DOHH2 (cell line): ENCODE data around the gene PLAA.

Source experiments
- H3F3A ChIP-seq: fragments of 200-600 bp; sonication (generic), shearing (Covaris generic); 2 replicates; pipeline ENCODE4 v1.6.0; 2016; ENCODE audit warnings: antibody characterized with exemption, mild to moderate bottlenecking; ENCODE audit not compliant: control insufficient read depth, insufficient read depth
- H3K27ac ChIP-seq: fragments of 200-600 bp; sonication (generic); 2 replicates; pipeline ENCODE4 v1.5.1; 2014; ENCODE audit warnings: low read depth, mild to moderate bottlenecking, low read length, moderate library complexity
- H3K27me3 ChIP-seq: fragments of 200-600 bp; sonication (generic); 2 replicates; pipeline ENCODE4 v1.6.1; 2014; ENCODE audit warnings: mild to moderate bottlenecking, low read length, mixed read lengths; ENCODE audit not compliant: control insufficient read depth
- H3K36me3 ChIP-seq: fragments of 200-600 bp; sonication (generic); 2 replicates; pipeline ENCODE4 v1.6.1; 2014; ENCODE audit warnings: mild to moderate bottlenecking, low read length, moderate library complexity, mixed read lengths; ENCODE audit not compliant: control insufficient read depth
- H3K4me1 ChIP-seq: fragments of 200-600 bp; sonication (generic); 2 replicates; pipeline ENCODE4 v1.6.1; 2014; ENCODE audit warnings: mild to moderate bottlenecking, low read length, mixed read lengths; ENCODE audit not compliant: control insufficient read depth
- H3K4me2 ChIP-seq: fragments of 200-600 bp; sonication (generic); 2 replicates; pipeline ENCODE4 v1.6.0; 2014; ENCODE audit warnings: mild to moderate bottlenecking, low read length, moderate library complexity
- H3K4me3 ChIP-seq: fragments of 200-600 bp; sonication (generic); 2 replicates; pipeline ENCODE4 v1.5.1; 2014; ENCODE audit warnings: mild to moderate bottlenecking, low read length, mixed read lengths
- H3K79me2 ChIP-seq: fragments of 200-600 bp; sonication (generic); 2 replicates; pipeline ENCODE4 v1.6.1; 2014; ENCODE audit warnings: mild to moderate bottlenecking, low read length, mixed read lengths; ENCODE audit not compliant: control insufficient read depth
- H3K9me2 ChIP-seq: fragments of 200-600 bp; sonication (generic); replicated peaks from 2 replicates; pipeline ENCODE4 v1.6.1; 2014; ENCODE audit warnings: mild to moderate bottlenecking, low read length, mixed read lengths; ENCODE audit not compliant: control insufficient read depth
- H3K9me3 ChIP-seq: fragments of 200-600 bp; sonication (generic); 2 replicates; pipeline ENCODE4 v1.6.1; 2014; ENCODE audit warnings: antibody characterized with exemption, low read length, mixed read lengths; ENCODE audit not compliant: control insufficient read depth, insufficient read depth
- H4K20me1 ChIP-seq: fragments of 200-600 bp; sonication (generic); 2 replicates; pipeline ENCODE4 v1.6.0; 2014; ENCODE audit warnings: low read depth, mild to moderate bottlenecking, antibody characterized with exemption, low read length, moderate library complexity; ENCODE audit not compliant: control insufficient read depth, insufficient read depth
- EZH2phosphoT487 ChIP-seq: fragments of 200-600 bp; sonication (generic); IDR thresholded peaks from 2 replicates; pipeline ENCODE4 v1.6.1; 2017; ENCODE audit warnings: borderline replicate concordance, mild to moderate bottlenecking, antibody characterized with exemption, low read length, moderate library complexity, mixed read lengths
- TF ChIP-seq, protein P1 (sequence below): fragments of 200-600 bp; sonication (generic); IDR thresholded peaks from one replicate; pipeline ENCODE4 v1.5.1; 2014; ENCODE audit warnings: antibody characterized with exemption, mild to moderate bottlenecking, low read depth, low read length; ENCODE audit not compliant: poor library complexity, severe bottlenecking

PLAA gene

GRCh38 chr9:26946753-26947727 is at the start of gene PLAA:
Gene PLAA, minus strand, starts transcription at chr9:26947242. Its CDS starts 197 bp downstream, at chr9:26947045.
- H3K4me2 ChIP-seq = peak within 1 kb of the TSS; percentile 94
- H3K36me3 ChIP-seq = peaks cover 18% of the 10 kb centered on the region
- no peaks in the 10 kb centered on the region for H3K9me3 ChIP-seq
- H3K79me2 ChIP-seq = peaks cover 54% of the 10 kb centered on the region
- H3K9me2 ChIP-seq = no peaks in the 10 kb centered on the region
- no peaks in the 10 kb centered on the region for H3K27me3 ChIP-seq
- peak within 1 kb of the TSS; percentile 65 for H3K27ac ChIP-seq
- TF ChIP-seq, protein P1, sequence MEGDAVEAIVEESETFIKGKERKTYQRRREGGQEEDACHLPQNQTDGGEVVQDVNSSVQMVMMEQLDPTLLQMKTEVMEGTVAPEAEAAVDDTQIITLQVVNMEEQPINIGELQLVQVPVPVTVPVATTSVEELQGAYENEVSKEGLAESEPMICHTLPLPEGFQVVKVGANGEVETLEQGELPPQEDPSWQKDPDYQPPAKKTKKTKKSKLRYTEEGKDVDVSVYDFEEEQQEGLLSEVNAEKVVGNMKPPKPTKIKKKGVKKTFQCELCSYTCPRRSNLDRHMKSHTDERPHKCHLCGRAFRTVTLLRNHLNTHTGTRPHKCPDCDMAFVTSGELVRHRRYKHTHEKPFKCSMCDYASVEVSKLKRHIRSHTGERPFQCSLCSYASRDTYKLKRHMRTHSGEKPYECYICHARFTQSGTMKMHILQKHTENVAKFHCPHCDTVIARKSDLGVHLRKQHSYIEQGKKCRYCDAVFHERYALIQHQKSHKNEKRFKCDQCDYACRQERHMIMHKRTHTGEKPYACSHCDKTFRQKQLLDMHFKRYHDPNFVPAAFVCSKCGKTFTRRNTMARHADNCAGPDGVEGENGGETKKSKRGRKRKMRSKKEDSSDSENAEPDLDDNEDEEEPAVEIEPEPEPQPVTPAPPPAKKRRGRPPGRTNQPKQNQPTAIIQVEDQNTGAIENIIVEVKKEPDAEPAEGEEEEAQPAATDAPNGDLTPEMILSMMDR = peak; percentile 19
- TF ChIP-seq EZH2phosphoT487 = no peak
- H3F3A ChIP-seq = 0 out of 2 replicates have a peak, but pooled peaks cover 3% of the 10 kb centered on the region
- H4K20me1 ChIP-seq = no peaks in the 10 kb centered on the region; the same call in 1 of the 2 replicates
- peaks cover 21% of the 10 kb centered on the region for H3K4me1 ChIP-seq
- peak within 1 kb of the TSS; percentile 91 for H3K4me3 ChIP-seq

DNA sequence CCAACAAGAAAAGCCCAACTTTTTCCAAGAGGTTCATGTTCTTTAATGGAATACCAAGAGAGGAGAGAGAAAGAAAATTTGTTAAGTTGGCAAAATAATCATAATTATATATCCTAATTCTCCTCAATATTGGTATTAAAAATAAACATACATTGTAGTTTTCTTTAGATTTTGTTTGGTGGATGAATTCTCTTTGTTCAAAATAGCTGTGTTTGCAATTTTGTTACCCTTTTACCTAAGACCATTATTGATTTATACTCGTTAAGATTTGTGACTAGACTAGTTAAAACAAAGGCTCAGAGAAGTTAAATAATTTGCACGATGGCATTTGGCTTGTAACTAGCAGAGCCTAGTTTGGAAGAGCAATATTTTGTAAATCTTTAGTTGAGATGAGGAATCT is 48.8 kb upstream of the PLAA start:
- Histone ChIP-seq H4K20me1 (no peaks in the 10 kb centered on the region), H3K36me3 (peaks cover 2% of the 10 kb centered on the region; the same call in 1 of the 2 replicates), H3K27me3 (no peaks in the 10 kb centered on the region), H3K4me2 (no peak overlapping the region), H3K4me3 (no peak overlapping the region), H3K79me2 (no peaks in the 10 kb centered on the region), H3K9me2 (no peaks in the 10 kb centered on the region), H3K9me3 (no peaks in the 10 kb centered on the region), H3F3A (no peaks in the 10 kb centered on the region), H3K27ac (no peak overlapping the region), H3K4me1 (no peaks in the 10 kb centered on the region)
- no peak for TF ChIP-seq EZH2phosphoT487
- TF ChIP-seq, protein P1 = no peak

DNA sequence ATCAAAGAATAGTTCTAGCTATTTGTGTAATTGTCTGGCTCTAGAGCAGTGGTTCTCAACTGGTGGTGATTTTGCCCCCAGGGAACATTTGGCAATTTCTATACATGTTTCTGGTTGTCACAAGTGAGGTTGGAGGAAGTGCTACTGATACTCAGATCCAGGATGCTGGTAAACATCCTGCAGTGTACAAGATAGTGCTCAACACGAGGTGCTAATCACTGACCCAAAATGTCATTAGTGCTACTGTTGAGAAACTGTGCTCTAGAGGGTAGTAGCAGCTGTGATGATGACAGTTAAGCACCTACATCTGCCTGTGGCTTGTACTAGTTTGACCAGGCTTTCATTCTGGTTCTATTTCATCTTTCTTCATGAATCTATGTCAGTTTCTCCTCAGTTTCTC is 36.3 kb upstream of the PLAA start:
- Histone ChIP-seq H3K9me3 (no peaks in the 10 kb centered on the region), H3K27me3 (no peaks in the 10 kb centered on the region), H3K79me2 (no peaks in the 10 kb centered on the region), H3F3A (no peaks in the 10 kb centered on the region), H3K4me1 (no peaks in the 10 kb centered on the region), H4K20me1 (no peaks in the 10 kb centered on the region), H3K36me3 (peaks cover 15% of the 10 kb centered on the region), H3K4me3 (no peak overlapping the region), H3K27ac (no peak overlapping the region), H3K4me2 (no peak overlapping the region), H3K9me2 (no peaks in the 10 kb centered on the region)
- TF ChIP-seq, protein P1 = no peak
- no peak for TF ChIP-seq EZH2phosphoT487
